NCI-H748 (cell line): Measurements from ENCODE around the gene ME1.
"Not testable (repeated sequence)": the region's sequence is repeated elsewhere in the genome, so short reads cannot be mapped to it uniquely, and the experiment has no call there.

Experiments used
- DNase-seq: peaks from one replicate; lab custom pipeline; 2025; ENCODE audit not compliant: unreplicated experiment; lab: John Stamatoyannopoulos, UW

The ME1 gene

GRCh38 chr6:83359638-83360037, 71.2 kb downstream of the ME1 start:
- no peak for DNase-seq

- no peak for DNase-seq
These were observed 76.1 kb downstream of the ME1 start for GRCh38 chr6:83354747-83355146.

- DNase-seq = no peak
These were observed 78.3 kb downstream of the ME1 start for GRCh38 chr6:83352424-83353061.

GRCh38 chr6:83343121-83343520, 87.7 kb downstream of the ME1 start:
- no peak for DNase-seq

- DNase-seq = no peak
These were observed 89.1 kb downstream of the ME1 start for GRCh38 chr6:83341765-83342164.

GRCh38 chr6:83333916-83334315, 96.9 kb downstream of the ME1 start:
- DNase-seq = peak; percentile 43

- DNase-seq = no peak
These were observed 97.4 kb downstream of the ME1 start for GRCh38 chr6:83333500-83333899.

GRCh38 chr6:83314693-83315092, 116.2 kb downstream of the ME1 start:
- no peak for DNase-seq

GRCh38 chr6:83313882-83314281, 117.0 kb downstream of the ME1 start:
- DNase-seq = no peak

- no peak for DNase-seq
These were observed 119.6 kb downstream of the ME1 start for GRCh38 chr6:83311231-83311630.

GRCh38 chr6:83310046-83310445, 120.8 kb downstream of the ME1 start:
- DNase-seq = no peak

GRCh38 chr6:83309344-83309743, 121.5 kb downstream of the ME1 start:
- DNase-seq = no peak

- no peak for DNase-seq
These were observed 122.0 kb downstream of the ME1 start for GRCh38 chr6:83308833-83309232.

GRCh38 chr6:83307849-83308248, 123.0 kb downstream of the ME1 start:
- DNase-seq = peak; percentile 1

- no peak for DNase-seq
These were observed 127.4 kb downstream of the ME1 start for GRCh38 chr6:83303426-83303825.

- DNase-seq = no peak
These were observed 136.2 kb downstream of the ME1 start for GRCh38 chr6:83294676-83295075.

GRCh38 chr6:83292900-83293843, 137.7 kb downstream of the ME1 start:
- no peak for DNase-seq

- not testable (repeated sequence) for DNase-seq
These were observed 143.6 kb downstream of the ME1 start for GRCh38 chr6:83287298-83287697.

GRCh38 chr6:83285917-83286316, 144.9 kb downstream of the ME1 start:
- DNase-seq = no peak

GRCh38 chr6:83273596-83273995, 157.3 kb downstream of the ME1 start:
- no peak for DNase-seq

- no peak for DNase-seq
These were observed 159.7 kb downstream of the ME1 start for GRCh38 chr6:83270971-83271719.

- no peak for DNase-seq
These were observed 165.5 kb downstream of the ME1 start for GRCh38 chr6:83265384-83265783.
